T-helper 9 cell (primary cell): ENCODE results near the gene PDE8A.

Experiments used
- DNase-seq: peaks from one replicate; pipeline ENCODE4 v3.0.0-alpha.2; 2020

The PDE8A gene

DNA sequence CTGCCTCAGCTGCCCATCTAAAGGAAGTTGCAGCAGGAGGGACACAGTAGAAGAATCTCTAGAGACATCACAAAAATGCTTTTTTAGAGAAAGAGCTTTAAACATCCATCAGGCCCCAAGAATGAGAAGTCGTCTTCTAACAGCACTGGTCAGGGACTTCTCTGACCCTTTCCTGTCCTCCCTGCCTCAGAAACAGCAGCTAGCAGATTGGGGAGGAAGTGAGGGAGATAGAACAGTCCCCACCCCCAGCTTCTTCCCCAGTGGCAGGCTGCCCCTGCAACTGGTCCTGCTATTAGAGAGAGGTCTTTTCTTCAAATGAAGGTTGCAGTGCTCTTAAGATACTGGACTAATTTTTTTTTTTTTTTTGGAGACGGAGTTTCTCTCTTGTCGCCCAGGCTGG, 55.1 kb downstream of the PDE8A start:
- DNase-seq: no peak

- DNase-seq: no peak
Observed at GRCh38 chr15:85037641-85038040, 56.0 kb downstream of the PDE8A start.

DNA sequence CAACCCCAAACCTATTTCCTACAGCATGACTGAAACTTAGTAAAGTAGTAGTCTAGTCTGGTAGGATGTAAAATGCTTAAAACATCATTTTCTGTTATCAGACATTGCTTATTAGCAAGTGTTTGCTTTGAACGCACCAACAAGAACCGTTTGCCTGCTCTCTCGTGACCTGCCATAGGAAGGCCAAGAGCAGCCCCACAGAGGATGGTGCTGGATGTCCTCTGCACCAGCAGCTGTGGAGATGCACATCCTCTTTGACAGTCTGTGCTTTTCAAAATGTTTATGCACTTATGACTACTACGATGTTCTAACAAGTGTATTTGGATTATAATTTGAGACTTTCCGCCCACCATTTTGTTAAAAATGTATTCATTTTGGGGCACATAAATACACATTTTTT, 59.6 kb downstream of the PDE8A start:
- no peak for DNase-seq

GRCh38 chr15:85044251-85044853, 62.7 kb downstream of the PDE8A start:
- DNase-seq: peak; percentile 30

GRCh38 chr15:85044894-85045293, 63.2 kb downstream of the PDE8A start:
- DNase-seq: no peak

DNA sequence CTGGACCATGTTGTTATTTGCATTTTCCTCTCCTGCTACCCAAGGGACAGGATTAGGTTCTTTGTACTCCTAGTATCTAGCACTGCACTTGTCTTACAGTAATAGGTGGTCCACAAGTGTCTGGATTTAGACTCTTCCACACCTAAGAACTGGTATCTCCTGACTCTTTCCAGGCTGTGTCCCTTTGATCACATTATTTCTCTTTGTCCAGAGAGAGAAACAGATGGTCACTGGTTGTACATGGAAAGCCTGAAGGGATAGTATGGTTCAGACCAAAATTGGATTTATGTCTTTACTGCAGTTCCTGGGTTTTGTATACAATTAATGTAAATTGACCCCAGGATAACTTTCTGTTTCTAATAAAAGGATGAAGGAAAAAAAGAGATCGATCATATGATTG, 64.0 kb downstream of the PDE8A start:
- DNase-seq: no peak

DNA sequence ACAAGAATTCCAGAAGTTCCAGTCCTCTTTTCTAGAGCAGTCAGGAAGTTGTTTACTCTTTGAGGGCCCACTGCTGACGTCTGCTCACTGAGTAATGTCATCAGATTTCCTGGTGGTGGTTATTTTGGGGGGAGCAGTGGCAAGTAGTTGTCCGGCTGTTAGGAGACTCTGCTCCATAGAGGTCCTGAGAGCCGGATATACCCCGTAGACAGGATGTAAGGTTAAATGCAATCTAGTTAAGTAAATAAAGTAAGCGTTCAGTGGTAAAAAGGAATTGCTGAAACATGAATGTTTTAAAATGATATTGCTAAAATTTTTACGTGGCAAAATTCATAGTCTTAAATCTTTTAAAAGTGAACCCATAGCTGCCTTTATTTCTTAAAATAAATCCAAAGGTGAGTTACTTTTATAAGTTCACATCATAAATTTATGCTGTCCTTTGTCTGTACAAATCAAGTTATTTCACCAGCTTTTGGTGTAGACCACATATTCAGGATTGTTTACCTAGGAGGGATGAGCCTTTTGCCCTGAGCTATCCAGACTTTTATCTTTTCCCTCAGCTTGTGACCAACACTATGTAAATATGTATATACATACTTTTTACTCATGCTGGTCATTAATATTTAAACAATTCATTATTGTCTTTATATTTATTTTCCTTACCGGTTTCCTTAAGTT, 65.8 kb downstream of the PDE8A start:
- no peak for DNase-seq

DNA sequence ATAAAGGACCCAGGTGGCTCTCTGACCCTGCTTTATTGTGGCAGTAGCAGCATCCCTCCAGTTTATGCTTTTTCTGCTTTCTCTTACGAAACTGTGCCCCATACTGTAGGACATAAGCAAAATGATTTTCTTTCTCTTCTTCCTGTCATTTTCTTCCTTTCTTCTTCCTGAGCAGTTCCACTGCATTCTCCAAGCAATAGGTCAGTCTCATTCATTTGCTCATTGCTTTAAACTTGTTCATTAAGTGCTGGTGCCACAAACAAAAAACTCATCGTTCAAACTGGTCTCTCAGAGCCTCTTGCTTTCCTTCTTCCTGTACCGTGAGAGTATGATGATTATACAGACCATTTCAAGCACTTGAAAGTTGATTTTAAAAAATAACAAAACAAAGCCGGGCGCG, 66.8 kb downstream of the PDE8A start:
- DNase-seq: no peak

DNA sequence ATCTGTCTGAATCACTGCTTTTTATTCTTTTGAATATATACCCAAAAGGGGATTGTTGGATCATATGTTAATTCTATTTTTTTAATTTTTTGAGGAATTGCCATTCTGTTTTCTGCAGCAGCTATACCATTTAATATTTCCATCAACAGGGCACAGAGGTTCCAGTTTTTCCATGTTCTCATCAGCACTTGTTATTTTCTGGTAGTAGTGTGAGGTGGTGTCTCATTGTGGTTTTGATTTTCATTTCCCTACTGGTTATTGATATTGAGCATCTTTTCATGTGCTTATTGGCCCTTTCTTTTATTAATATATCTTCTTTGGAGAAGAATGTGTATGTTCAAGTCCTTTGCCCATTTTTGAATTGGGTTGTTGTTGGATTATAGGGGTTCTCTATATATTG, 68.1 kb downstream of the PDE8A start:
- DNase-seq: no peak

DNA sequence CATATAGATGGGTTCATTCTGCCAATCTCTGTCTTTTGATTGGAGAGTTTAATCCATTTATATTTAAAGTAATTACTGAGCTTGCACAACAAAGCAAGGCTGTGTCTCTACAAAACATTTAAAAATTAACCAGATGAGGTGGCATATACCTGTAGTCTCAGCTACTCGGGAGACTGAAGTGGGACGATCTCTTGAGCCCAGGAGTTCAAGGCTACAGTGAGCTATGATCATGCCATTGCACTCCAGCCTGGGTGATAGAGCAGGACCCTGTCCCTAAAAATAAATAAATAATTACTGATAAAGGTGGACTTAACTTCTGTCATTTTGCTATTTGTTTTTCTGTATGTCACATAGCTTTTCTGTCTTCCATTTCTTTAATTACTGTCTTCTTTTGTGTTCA, 78.1 kb downstream of the PDE8A start:
- no peak for DNase-seq

- no peak for DNase-seq
Observed at GRCh38 chr15:85062560-85062959, 80.9 kb downstream of the PDE8A start.

DNA sequence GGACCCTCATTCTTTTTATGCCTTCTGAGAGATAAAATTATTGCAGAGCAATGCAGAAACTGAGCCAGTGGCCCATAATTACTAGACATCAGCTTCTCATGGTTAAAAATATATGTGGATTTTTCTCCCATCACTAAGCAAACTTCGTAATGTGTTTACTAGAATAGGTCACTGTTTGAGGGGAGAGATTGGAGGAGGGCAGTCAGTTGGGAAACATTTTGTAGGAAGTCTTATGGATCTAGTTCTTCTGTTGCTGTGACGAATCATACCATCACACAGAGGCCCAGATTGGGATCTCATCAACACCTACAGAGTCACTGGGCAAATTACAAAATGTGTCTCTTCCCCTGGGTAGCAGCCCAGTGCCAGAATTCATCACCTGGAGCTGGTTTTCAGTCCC, 81.4 kb downstream of the PDE8A start:
- no peak for DNase-seq

GRCh38 chr15:85063522-85064079, 81.9 kb downstream of the PDE8A start:
- no peak for DNase-seq

DNA sequence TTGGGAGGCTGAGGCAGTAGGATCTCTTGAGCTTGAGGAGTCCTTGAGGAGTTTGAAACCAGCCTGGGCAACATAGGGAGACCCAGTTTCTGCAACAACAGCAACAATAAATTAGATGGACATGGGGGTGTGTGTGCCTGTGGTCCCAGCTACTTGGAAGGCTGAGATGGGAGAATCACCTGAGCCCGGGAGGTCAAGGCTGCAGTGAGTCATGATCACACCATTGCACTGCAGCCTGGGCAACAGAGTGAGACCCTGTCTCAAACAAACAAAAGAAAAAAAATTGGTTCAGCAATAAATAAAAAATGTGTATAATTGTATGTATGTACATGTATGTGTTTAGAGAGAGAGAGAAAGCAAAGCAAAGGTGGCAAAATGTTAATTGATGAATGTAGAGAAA, 83.1 kb downstream of the PDE8A start:
- no peak for DNase-seq

DNA sequence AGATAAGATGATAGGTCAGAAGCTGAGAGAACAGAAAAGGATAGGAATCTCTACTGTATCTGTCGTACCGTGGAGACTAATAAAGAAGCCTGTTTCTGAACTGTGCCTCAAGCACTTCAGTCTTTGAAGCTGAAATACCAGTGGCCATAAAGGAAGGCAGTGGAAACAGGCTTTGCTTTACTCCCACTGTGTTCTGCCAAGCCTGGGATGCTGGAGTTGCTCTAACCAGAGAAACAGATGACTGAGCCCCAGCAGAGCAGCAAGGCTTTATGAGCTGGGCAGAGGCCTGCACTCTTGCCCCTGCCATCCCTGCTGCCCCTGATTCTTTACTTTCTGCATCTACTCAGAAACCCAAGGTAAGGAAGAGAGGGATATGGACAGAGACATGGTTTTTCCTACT, 89.4 kb downstream of the PDE8A start:
- DNase-seq: no peak

DNA sequence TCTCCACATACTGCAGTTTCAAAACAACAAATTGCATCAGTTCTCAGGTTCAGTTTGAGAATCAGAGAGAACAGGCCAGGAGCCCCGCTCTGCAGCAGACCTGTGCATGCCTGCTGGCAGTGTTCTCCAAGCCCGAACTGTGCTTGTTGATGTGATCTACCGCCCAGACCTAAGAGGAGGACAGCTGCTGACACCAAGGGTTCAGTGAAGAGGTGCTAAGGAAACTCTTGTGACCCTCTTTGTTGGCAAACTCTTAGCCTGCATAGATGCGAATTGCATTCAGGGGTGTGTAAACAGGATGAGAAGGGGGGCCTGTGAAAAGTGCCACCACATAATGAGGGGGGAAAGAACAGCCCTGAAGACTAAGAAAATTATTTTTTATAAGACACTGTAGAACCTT, 89.8 kb downstream of the PDE8A start:
- no peak for DNase-seq

- no peak for DNase-seq
Observed at GRCh38 chr15:85072917-85073316, 91.3 kb downstream of the PDE8A start.

GRCh38 chr15:85073556-85074194, 92.0 kb downstream of the PDE8A start:
- DNase-seq: no peak

GRCh38 chr15:85086855-85087254, 105.2 kb downstream of the PDE8A start:
- no peak for DNase-seq

GRCh38 chr15:85088300-85088699, 106.6 kb downstream of the PDE8A start:
- DNase-seq: no peak

DNA sequence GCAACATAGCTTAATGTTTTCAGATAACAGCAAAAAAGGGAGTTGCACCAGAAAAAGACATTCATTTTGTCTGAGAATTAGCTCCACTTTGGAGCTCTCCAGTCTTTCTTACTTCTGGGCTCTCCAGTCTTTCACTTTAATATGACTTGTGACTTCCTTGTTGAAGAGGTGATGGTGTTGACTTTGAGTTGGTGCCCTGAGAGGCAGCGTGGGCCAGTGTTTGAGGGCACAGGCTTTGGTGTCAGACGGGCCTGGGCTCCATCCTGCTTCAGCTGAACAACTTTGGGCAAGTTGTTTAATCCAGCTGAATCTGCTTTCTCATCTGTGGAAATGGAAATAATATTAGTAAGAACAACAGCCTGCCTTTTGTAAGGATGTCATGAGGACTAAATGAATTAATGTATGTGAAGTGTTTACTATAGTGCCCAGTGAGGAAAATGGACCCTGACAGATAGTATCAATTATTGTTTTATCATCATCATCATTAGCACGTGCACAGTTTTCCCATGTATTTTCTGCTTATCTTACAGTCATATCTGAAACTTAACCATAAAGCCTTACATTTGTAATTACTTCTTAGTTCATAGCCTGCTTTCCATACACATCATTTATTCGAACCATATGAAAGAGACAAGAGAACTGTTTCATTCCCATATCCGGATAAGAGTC, 108.4 kb downstream of the PDE8A start:
- DNase-seq: no peak

GRCh38 chr15:85091990-85092389, 110.3 kb downstream of the PDE8A start:
- DNase-seq: no peak

GRCh38 chr15:85094685-85095084, 113.0 kb downstream of the PDE8A start:
- DNase-seq: no peak

DNA sequence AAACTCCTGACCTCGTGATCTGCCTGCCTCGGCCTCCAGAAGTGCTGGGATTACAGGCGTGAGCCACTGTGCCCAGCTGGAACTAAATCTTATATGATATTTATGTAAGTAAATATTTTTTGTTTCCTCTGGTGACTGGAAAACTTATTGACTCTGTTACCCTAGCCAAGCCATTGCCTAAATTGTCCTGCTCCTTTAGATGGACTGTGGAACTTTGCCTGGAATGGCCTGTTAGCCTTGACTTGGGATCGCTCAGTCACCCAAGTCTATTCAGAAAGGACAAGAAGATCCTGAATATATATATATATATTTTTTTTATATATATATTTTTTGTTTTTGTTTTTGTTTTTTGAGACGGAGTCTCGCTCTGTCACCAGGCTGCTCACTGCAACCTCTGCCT, 113.9 kb downstream of the PDE8A start:
- no peak for DNase-seq
